Pancreas (tissue), 10 donors: ENCODE data around the gene OSBPL8. TPM values are rescaled to one million over a fixed set of nuclear protein-coding genes. Genes with fewer than 3 reads are reported as not detected.

Experiments used
- ATAC-seq, 4 donors: fragments of 200-7000 bp; cut with Tn5 transposase; one replicate each; pipeline versions ENCODE4 v1.8.0 to v1.9.1; 2020; ENCODE audit warnings: mild to moderate bottlenecking in 4 of 4, moderate library complexity in 4 of 4
- DNase-seq, 6 donors: peaks; one replicate each; pipeline ENCODE4 v3.0.0-alpha.2; 2020
- FAIRE-seq: peaks from 2 replicates; lab custom pipeline; 2012; peaks lifted over from hg19 to GRCh38; lab: Jason Lieb, UNC
- H3K27ac ChIP-seq, 4 donors: fragments of 200-600 bp; sonication (generic); 1 replicate in 3 of 4; 2 replicates in 1 of 4; pipeline versions ENCODE4 v1.5.0 to v1.8.0; 2020
- H3K27me3 ChIP-seq, 4 donors: fragments of 200-600 bp; one replicate each; pipeline ENCODE4 v1.8.0; 2021
- H3K36me3 ChIP-seq, 3 donors: fragments of 200-600 bp; sonication (generic) in 1 of 3; one replicate each; pipeline versions ENCODE4 v1.5.0 to v1.8.0; 2020 to 2021
- H3K4me1 ChIP-seq, 3 donors: fragments of 200-600 bp; one replicate each; pipeline ENCODE4 v1.8.0; 2021
- H3K4me3 ChIP-seq, 4 donors: fragments of 200-600 bp; sonication (generic) in 2 of 4; one replicate each; pipeline versions ENCODE4 v1.5.0 to v1.8.0; 2020 to 2021
- H3K9me3 ChIP-seq, 4 donors: fragments of 200-600 bp; one replicate each; pipeline ENCODE4 v1.8.0; 2021
- CTCF ChIP-seq, 4 donors: fragments of 200-600 bp; sonication (generic) in 3 of 4; IDR thresholded peaks; one replicate each; pipeline versions ENCODE4 v1.5.0 to v1.8.0; 2021; ENCODE audit warnings: antibody characterized with exemption in 4 of 4
- WGBS, 2 donors: extraction: QIAGEN DNeasy Blood & Tissue Kit; methylation state at CpG; one replicate each; pipeline ENCODE4 v1.1.7; 2013; 5-methylcytosine and 5-hydroxymethylcytosine counted together
- intact Hi-C, 3 donors: fragments of 100-400 bp; cut with DNase I; formaldehyde crosslinking; loops; one replicate each; pipeline versions ENCODE4 v1.11.1 to v1.14.2; 2022
- polyA plus RNA-seq, 2 donors: library from polyadenylated mRNA; stranded (reverse); fragments of 200-250 nt; gene quantifications; one replicate each; pipeline ENCODE4 v1.2.3, GENCODE V29; 2013
- total RNA-seq, 6 donors: library from RNA; stranded (reverse); fragmentation: NEBNext Ultra II Directional in 4 of 6; extraction: Animal tissue kit (Norgen Biotek cat#: 25700) in 4 of 6; gene quantifications; one replicate each; pipeline versions ENCODE4 v1.2.1 to v1.2.4, GENCODE V29; 2021 to 2023
- donor health status: healthy with polysubstance abuse.
- donor health status: DM: no; HTN: no; CAD: no; lungs with moderate emphysema.
- donor health status: DM: no; HTN: no; CAD: no.
- donor health status: control.
- donor health status: control.
- donor health status: Bipolar disorder and iron deficiency.
- donor health status: DM: yes; HTN: yes; CAD: no.
- donor health status: DM: no; HTN: no; CAD: no.
- donor health status: DM: no; HTN: no; CAD: no.
- donor health status: DM: yes; HTN: yes; CAD: no.

The OSBPL8 gene
- total and polyA plus RNA-seq, 8 donors: 3.6 to 39.6 (median 22.7) TPM

DNA sequence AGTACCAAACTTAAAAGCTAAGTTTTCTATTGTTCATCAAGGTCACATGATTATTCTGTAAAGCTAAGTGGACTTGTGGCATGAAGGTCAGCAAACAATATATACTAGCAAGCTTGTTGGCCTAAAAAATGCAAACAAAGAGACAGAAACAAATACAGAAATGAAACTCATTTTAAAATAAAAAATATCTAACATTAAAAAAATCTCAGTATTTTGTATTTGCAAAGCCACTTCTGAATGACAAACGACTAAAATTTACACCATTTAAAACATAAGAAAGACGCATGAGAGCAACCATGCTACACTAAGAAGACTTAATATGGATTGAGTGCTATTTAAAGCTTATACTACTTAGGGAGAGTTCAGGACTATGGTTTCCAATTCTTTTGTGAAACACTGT lies 138.5 kb downstream of the OSBPL8 start:
- DNase-seq (no peak), FAIRE-seq (no peak), ATAC-seq (no peak)
- no peaks in the 10 kb centered on the region for H3K9me3 ChIP-seq
- TF ChIP-seq CTCF (IDR thresholded peaks at IDR 0.05): no peak
- 83 to 84% methylated on average over 2 of the region's 2 CpGs for WGBS, 2 donors
- peaks cover 0 to 17% (median 6%) of the 10 kb centered on the region in 3 donors for H3K4me1 ChIP-seq
- no peaks in the 10 kb centered on the region for H3K36me3 ChIP-seq
- H3K27me3 ChIP-seq: no peaks in the 10 kb centered on the region
- intact Hi-C loops: no loop called here
- no peak overlapping the region for H3K27ac ChIP-seq
- no peak overlapping the region for H3K4me3 ChIP-seq

- Histone ChIP-seq H3K4me1 (peaks cover 0 to 17% (median 6%) of the 10 kb centered on the region in 3 donors), H3K27me3 (no peaks in the 10 kb centered on the region), H3K36me3 (no peaks in the 10 kb centered on the region), H3K9me3 (no peaks in the 10 kb centered on the region), H3K27ac (no peak overlapping the region), H3K4me3 (no peak overlapping the region)
- no peak for FAIRE-seq
- TF ChIP-seq CTCF (IDR thresholded peaks at IDR 0.05): no peak
- DNase-seq: no peak
- intact Hi-C loops: no loop called here
- WGBS, 2 donors: 71 to 72% methylated on average over 2 of the region's 2 CpGs
- no peak for ATAC-seq
Observed at GRCh38 chr12:76420222-76420621, 139.3 kb downstream of the OSBPL8 start.

DNA sequence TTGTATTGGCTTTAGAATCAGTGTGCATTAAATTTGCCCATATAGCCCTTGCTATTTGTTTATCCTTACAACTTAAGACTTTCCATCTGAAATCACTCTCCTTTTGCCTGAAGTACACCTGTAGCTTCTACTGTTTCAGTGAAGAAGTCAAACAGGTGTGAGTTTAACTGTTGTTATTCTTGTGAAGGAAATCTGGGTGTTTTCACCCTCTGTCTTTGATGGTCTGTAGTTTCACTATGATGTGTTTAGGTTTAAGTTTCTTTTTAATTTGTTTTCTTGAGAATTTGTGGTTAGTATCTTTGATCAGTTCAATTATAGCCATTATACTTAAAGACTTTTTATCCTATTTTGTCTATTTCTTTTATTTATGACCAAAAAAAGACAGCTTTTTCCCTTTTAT lies 142.5 kb downstream of the OSBPL8 start:
- intact Hi-C loops: no loop called here
- H3K4me1 ChIP-seq: peaks cover 0 to 7% (median 0%) of the 10 kb centered on the region in 3 donors
- no peaks in the 10 kb centered on the region for H3K36me3 ChIP-seq
- no peaks in the 10 kb centered on the region for H3K9me3 ChIP-seq
- FAIRE-seq (no peak), DNase-seq (no peak), ATAC-seq (no peak)
- TF ChIP-seq CTCF (IDR thresholded peaks at IDR 0.05): no peak
- H3K27ac ChIP-seq: no peak overlapping the region
- H3K27me3 ChIP-seq: no peaks in the 10 kb centered on the region
- H3K4me3 ChIP-seq: no peak overlapping the region

DNA sequence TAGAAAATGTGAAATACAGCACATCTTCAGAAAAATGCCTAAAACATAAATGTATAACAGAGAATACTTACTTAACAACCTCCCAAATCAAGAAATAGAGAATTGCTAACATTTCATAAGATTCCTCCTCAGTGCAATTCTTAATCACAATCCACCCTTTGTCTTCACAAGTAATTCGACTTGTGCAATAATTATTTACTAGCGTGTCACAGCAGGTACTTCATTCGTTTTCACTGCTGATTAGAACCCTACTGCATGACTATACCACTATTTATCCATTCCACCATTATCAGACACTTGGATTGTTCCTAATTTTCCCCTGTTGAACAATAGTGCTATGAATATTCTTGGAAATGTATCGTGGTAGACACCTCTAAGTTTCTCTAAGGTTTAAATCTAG lies 146.4 kb downstream of the OSBPL8 start:
- no peaks in the 10 kb centered on the region for H3K36me3 ChIP-seq
- FAIRE-seq: no peak
- no peak for DNase-seq
- H3K4me1 ChIP-seq: no peaks in the 10 kb centered on the region
- intact Hi-C loops: no loop called here
- H3K9me3 ChIP-seq: no peaks in the 10 kb centered on the region
- no peak for TF ChIP-seq CTCF (IDR thresholded peaks at IDR 0.05)
- no peak overlapping the region for H3K4me3 ChIP-seq
- H3K27me3 ChIP-seq: no peaks in the 10 kb centered on the region
- WGBS, 2 donors: 76 to 87% methylated on average over 4 of the region's 4 CpGs
- no peak overlapping the region for H3K27ac ChIP-seq
- ATAC-seq: no peak

DNA sequence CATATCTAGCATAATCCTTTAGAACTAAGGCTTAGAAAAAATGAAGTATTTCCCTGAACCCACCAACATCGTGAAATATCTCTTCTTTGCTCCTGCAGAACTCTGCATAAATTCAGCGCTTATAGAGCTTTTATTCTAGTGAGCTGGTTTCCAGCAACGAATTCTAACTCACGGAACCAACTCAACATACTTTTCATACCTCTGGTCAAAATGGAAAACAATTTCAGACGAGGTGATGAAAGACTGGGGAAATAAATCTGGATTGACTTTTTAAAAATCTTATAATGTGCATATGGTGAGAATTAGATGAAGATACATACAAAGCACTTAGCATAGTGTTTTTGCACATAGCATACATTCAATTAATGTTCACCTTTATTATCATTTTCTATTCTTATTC lies 148.8 kb downstream of the OSBPL8 start:
- intact Hi-C loops: no loop called here
- DNase-seq: no peak

More for the DNA sequence above, 148.8 kb downstream of the OSBPL8 start:
- Histone ChIP-seq H3K4me3 (no peak overlapping the region), H3K4me1 (no peaks in the 10 kb centered on the region), H3K27ac (no peak overlapping the region), H3K9me3 (no peaks in the 10 kb centered on the region), H3K36me3 (no peaks in the 10 kb centered on the region), H3K27me3 (no peaks in the 10 kb centered on the region)
- no peak for ATAC-seq
- no peak for TF ChIP-seq CTCF (IDR thresholded peaks at IDR 0.05)
- WGBS, 2 donors: 82 to 89% methylated on average over 5 of the region's 5 CpGs
- no peak for FAIRE-seq
